Breast epithelium (tissue), 4 donors: Measurements from ENCODE around the gene RNF41. TPM values are rescaled to one million over a fixed set of nuclear protein-coding genes. Genes with fewer than 3 reads are reported as not detected.
"Not testable (repeated sequence)": the region's sequence is repeated elsewhere in the genome, so short reads cannot be mapped to it uniquely, and the experiment has no call there.

Source experiments
- DNase-seq, 2 donors: peaks; one replicate each; pipeline ENCODE4 v3.0.0-alpha.2; 2019; ENCODE audit warnings: low spot score in 2 of 2
- H3K27ac ChIP-seq, 2 donors: fragments of 200-600 bp; sonication (generic) in 1 of 2; one replicate each; pipeline ENCODE4 v1.5.1; 2016 to 2019; ENCODE audit warnings: mild to moderate bottlenecking in 1 of 2
- H3K27me3 ChIP-seq, 2 donors: fragments of 200-600 bp; sonication (generic) in 1 of 2; one replicate each; pipeline versions ENCODE4 v1.5.1 to v1.6.0; 2017 to 2019; ENCODE audit warnings: control low read depth in 1 of 2, mild to moderate bottlenecking in 1 of 2
- H3K36me3 ChIP-seq: fragments of 200-600 bp; one replicate; pipeline ENCODE4 v1.5.1; 2019
- H3K4me1 ChIP-seq, 2 donors: fragments of 200-600 bp; sonication (generic); one replicate each; pipeline ENCODE4 v1.5.1; 2016 to 2019; ENCODE audit warnings: control low read depth in 1 of 2
- H3K4me3 ChIP-seq, 3 donors: fragments of 200-600 bp; sonication (generic); 1 replicate in 2 of 3; 2 replicates in 1 of 3; pipeline ENCODE4 v1.5.1; 2016 to 2019; ENCODE audit warnings: mild to moderate bottlenecking in 3 of 3, moderate library complexity in 2 of 3
- H3K9me3 ChIP-seq, 2 donors: fragments of 200-600 bp; sonication (generic) in 1 of 2; one replicate each; pipeline ENCODE4 v1.5.1; 2016 to 2019; ENCODE audit warnings: control low read depth in 1 of 2
- POLR2A ChIP-seq: fragments of 450-650 bp; IDR thresholded peaks from one replicate; pipeline ENCODE4 v1.6.1; 2016; ENCODE audit warnings: antibody characterized with exemption, mild to moderate bottlenecking, moderate library complexity
- POLR2AphosphoS5 ChIP-seq, 3 donors: sonication (generic); formaldehyde crosslinking; IDR thresholded peaks; one replicate each; pipeline ENCODE4 v1.6.1; 2017; ENCODE audit warnings: antibody characterized with exemption in 3 of 3
- intact Hi-C: fragments of 100-400 bp; cut with DNase I; formaldehyde crosslinking; loops from one replicate; pipeline ENCODE4 v1.15.1; 2023; ENCODE audit warnings: low total_unique reads
- total RNA-seq, 3 donors: library from RNA; depleted of rRNA; stranded (reverse); fragments of >200 nt; gene quantifications; one replicate each; pipeline ENCODE4 v1.1.0, GENCODE V29; 2016
- TF ChIP-seq, protein P1 (sequence below), 3 donors: fragments of 450-650 bp; IDR thresholded peaks; one replicate each; pipeline ENCODE4 v1.5.1; 2016 to 2017; ENCODE audit warnings: antibody characterized with exemption in 3 of 3, mild to moderate bottlenecking in 3 of 3, moderate library complexity in 3 of 3

RNF41 gene
- total RNA-seq, 3 donors from 2014 or later = 64.4 to 86.6 (median 81.3) TPM

DNA sequence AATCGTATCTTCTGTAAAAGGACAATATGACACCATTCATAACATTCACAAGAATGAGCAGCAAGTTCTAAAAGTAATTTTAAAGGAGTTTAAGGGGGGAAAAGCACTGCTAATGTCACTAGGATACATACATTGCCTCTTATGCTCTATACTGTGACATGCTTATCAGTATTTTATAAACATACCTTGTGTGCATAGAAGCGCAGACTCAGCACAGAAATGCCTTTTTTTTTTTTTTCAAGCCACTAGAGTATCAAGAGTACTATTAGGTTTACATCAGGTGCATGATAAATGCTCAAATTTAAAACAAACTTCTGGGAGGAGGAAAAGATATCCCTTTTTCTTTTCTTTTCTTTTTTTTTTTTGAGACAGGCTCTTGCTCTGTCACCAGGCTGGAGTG is 18.9 kb downstream of the RNF41 start:
- no peaks in the 10 kb centered on the region for H3K36me3 ChIP-seq
- no peak for DNase-seq
- TF ChIP-seq POLR2AphosphoS5 (IDR thresholded peaks at IDR 0.05) = no peak
- intact Hi-C loops = no loop called here
- no peaks in the 10 kb centered on the region for H3K9me3 ChIP-seq
- no peak overlapping the region for H3K4me3 ChIP-seq
- H3K27ac ChIP-seq = no peak overlapping the region
- no peaks in the 10 kb centered on the region for H3K27me3 ChIP-seq
- no peaks in the 10 kb centered on the region for H3K4me1 ChIP-seq

DNA sequence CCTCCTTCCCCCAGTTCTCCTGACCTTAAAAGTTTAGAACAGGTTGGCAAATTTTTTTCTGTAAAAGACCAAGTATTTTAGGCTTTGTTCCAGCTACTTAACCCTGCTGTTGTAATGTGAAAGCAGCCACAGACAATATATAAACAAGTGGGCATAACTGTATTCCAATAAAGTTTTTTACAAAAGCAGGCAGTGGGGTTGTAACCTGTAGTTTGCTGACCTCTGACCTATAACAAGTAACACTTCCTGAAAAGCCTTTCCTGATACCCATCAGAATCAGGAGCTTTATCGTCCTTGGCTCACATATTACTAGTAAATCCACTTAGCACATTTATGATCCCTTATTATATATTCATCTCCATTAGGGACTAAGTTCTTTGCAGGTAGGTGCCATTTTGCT is 19.4 kb downstream of the RNF41 start:
- H3K27ac ChIP-seq = no peak overlapping the region
- H3K4me3 ChIP-seq = no peak overlapping the region
- TF ChIP-seq POLR2A (no peak), POLR2AphosphoS5 (IDR thresholded peaks at IDR 0.05) (no peak)
- TF ChIP-seq, protein P1, sequence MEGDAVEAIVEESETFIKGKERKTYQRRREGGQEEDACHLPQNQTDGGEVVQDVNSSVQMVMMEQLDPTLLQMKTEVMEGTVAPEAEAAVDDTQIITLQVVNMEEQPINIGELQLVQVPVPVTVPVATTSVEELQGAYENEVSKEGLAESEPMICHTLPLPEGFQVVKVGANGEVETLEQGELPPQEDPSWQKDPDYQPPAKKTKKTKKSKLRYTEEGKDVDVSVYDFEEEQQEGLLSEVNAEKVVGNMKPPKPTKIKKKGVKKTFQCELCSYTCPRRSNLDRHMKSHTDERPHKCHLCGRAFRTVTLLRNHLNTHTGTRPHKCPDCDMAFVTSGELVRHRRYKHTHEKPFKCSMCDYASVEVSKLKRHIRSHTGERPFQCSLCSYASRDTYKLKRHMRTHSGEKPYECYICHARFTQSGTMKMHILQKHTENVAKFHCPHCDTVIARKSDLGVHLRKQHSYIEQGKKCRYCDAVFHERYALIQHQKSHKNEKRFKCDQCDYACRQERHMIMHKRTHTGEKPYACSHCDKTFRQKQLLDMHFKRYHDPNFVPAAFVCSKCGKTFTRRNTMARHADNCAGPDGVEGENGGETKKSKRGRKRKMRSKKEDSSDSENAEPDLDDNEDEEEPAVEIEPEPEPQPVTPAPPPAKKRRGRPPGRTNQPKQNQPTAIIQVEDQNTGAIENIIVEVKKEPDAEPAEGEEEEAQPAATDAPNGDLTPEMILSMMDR (IDR thresholded peaks at IDR 0.05) = no peak
- intact Hi-C loops = no loop called here
- DNase-seq = no peak
- no peaks in the 10 kb centered on the region for H3K27me3 ChIP-seq
- H3K4me1 ChIP-seq = no peaks in the 10 kb centered on the region
- H3K36me3 ChIP-seq = no peaks in the 10 kb centered on the region
- no peaks in the 10 kb centered on the region for H3K9me3 ChIP-seq

DNA sequence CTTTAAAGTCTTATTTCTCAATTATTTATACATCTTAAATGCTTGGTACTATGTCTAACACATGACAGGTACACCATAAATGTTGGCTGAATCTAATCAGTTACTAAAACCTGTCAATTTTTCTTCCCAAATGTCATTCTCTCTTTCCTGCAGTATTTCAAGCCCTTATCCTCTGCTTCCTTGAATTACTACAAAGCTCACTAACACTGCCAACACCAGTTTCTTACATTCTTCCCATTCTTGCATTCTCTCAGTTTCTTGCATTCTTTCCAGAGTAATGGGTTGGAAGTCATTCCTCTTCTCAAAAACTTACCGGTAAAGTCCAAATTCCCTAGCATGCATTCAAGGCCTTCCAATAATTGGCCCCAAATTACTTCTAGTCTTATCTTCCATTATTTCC is 22.9 kb downstream of the RNF41 start:
- DNase-seq = no peak
- H3K4me3 ChIP-seq = no peak overlapping the region
- H3K4me1 ChIP-seq = no peaks in the 10 kb centered on the region
- H3K27ac ChIP-seq = no peak overlapping the region
- H3K36me3 ChIP-seq = no peaks in the 10 kb centered on the region
- TF ChIP-seq POLR2AphosphoS5 (IDR thresholded peaks at IDR 0.05) = no peak
- TF ChIP-seq, protein P1 (IDR thresholded peaks at IDR 0.05) = no peak
- TF ChIP-seq POLR2A = no peak
- no peaks in the 10 kb centered on the region for H3K27me3 ChIP-seq
- intact Hi-C loops = no loop called here
- no peaks in the 10 kb centered on the region for H3K9me3 ChIP-seq

DNA sequence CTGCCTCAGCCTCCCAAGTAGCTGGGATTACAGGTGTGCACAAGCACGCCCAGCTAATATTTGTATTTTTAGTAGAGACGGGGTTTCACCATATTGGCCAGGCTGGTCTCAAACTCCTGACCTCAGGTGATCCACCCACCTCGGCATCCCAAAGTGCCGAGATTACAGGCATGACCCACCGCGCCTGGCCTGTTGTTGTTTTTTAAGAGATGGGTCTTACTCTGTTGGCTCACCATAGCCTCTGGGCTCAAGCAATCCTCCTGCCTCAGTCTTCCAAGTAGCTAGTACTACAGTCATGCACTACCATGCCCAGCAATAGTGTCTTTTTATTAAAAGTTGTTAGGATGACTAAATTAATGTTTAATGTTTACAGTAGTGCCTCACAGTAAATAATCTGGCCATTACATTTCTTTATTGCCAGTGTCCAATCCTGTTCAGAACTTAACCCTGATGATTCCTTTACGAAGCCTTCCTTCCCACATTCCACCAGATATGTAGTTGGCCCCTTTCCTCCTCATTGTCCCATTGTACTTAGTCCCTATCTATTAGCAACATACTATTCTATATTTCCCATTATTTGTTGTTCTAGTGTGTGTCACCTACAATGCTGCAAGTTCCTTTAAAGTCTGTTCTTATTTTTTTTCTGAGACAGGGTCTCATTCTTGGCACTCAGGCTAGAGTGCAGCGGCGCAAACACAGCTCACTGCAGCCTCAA is 23.6 kb downstream of the RNF41 start:
- intact Hi-C loops = no loop called here
- no peaks in the 10 kb centered on the region for H3K4me1 ChIP-seq
- no peak overlapping the region for H3K27ac ChIP-seq
- H3K27me3 ChIP-seq = no peaks in the 10 kb centered on the region
- H3K4me3 ChIP-seq = no peak overlapping the region
- H3K36me3 ChIP-seq = no peaks in the 10 kb centered on the region
- no peaks in the 10 kb centered on the region for H3K9me3 ChIP-seq
- TF ChIP-seq POLR2A (no peak), POLR2AphosphoS5 (IDR thresholded peaks at IDR 0.05) (no peak)
- TF ChIP-seq, protein P1 (IDR thresholded peaks at IDR 0.05) = no peak
- DNase-seq = no peak

DNA sequence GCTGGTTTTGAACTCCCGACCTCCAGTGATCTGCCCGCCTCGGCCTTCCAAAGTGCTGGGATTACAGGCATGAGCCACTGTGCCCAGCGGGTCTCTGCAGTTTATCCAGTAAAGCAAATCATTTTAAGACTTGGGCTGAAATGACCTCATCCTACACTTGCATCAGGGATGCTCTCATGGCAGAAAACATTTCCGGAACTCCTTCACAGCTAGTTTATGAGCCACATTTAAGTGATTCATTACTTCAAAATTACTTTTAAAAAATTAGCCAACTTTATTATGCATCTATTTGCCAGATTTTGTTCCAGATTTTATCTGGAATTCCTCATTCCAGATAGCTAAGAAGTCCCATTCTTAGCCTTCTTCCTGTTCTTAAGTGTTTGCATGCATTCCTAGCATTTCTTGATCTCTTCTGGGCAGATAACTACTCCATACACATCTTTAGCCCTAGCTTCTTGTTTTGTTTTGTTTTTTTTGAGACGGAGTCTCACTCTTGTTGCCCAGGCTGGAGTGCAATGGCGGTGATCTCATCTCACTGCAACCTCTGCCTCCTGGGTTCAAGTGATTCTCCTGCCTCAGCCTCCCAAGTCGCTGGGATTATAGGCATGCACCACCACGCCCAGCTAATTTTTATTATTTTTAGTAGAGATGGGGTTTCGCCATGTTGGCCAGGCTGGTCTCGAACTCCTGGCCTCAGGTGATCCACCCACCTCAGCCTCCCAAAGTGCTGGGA is 24.7 kb downstream of the RNF41 start:
- H3K36me3 ChIP-seq, H3K4me3 ChIP-seq, intact Hi-C loops, H3K4me1 ChIP-seq, H3K9me3 ChIP-seq, H3K27me3 ChIP-seq, DNase-seq: not testable (repeated sequence)
- H3K27ac ChIP-seq = peak overlapping the region in 1 of 2 donors; percentile 26

DNA sequence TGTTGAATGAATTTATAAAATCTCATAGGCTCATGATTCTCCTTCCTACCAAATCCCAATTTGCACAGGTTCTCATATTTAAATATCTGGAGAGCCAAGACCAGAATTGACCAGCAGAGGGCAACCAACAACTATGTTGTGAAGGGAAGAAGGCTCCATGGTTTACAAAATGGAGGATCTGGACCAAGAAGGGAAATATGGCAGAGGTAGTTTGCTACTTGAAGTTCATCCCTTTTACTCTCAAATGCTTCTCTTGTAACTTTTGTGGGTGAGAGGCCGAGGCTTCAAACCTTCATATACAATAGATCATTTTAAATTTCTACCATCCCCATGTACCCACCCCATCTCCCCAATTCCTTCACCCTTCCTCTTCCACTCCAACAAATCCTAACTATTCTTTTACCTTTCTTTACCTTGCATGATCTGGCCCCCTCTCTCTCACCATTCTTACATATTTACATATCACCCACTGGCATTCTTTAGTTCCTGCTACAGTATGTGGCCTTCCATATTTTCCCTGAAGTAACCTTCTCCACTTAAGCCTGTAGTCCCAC is 28.6 kb downstream of the RNF41 start:
- Histone ChIP-seq H3K4me1 (peaks cover 0 to 3% of the 10 kb centered on the region in 2 donors), H3K9me3 (no peaks in the 10 kb centered on the region), H3K27me3 (no peaks in the 10 kb centered on the region), H3K4me3 (no peak overlapping the region), H3K36me3 (no peaks in the 10 kb centered on the region), H3K27ac (no peak overlapping the region)
- DNase-seq = peak in 1 of 2 donors; percentile 72
- intact Hi-C loops = no loop called here
- peak in 1 of 3 donors; percentile 21 for TF ChIP-seq POLR2AphosphoS5 (IDR thresholded peaks at IDR 0.05)
- TF ChIP-seq, protein P1 (IDR thresholded peaks at IDR 0.05) = peak; percentile 76 to 86 (median 80)
- TF ChIP-seq POLR2A = no peak
